ENCODE data around the gene DYSF.

Gene DYSF

DNA sequence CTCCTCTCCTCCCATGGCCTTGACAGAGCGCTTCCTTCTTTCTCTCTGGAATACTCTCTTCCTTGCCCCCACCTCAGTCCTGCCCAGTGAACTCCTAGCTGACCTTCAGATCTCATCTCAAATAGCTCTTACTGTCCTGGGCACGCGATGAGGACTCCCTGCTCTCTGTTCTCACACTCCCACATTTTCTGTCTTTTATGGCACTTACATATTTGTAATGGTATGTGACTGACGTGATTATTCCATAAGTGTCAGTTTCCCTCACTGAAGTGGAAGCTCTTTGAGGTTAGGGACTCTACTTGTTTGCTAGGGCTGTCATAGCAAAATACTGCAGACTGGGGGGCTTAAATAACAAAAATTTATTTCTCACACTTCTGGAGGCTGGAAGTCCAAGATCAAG is 1.7 kb upstream of the DYSF start:
- TF ChIP-seq, protein P1, sequence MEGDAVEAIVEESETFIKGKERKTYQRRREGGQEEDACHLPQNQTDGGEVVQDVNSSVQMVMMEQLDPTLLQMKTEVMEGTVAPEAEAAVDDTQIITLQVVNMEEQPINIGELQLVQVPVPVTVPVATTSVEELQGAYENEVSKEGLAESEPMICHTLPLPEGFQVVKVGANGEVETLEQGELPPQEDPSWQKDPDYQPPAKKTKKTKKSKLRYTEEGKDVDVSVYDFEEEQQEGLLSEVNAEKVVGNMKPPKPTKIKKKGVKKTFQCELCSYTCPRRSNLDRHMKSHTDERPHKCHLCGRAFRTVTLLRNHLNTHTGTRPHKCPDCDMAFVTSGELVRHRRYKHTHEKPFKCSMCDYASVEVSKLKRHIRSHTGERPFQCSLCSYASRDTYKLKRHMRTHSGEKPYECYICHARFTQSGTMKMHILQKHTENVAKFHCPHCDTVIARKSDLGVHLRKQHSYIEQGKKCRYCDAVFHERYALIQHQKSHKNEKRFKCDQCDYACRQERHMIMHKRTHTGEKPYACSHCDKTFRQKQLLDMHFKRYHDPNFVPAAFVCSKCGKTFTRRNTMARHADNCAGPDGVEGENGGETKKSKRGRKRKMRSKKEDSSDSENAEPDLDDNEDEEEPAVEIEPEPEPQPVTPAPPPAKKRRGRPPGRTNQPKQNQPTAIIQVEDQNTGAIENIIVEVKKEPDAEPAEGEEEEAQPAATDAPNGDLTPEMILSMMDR (IDR thresholded peaks at IDR 0.05; ENCODE audit: borderline replicate concordance, control extremely low read depth, extremely low read depth, insufficient read depth, missing control alignments) = no peak
- in situ Hi-C loops (cut with MboI; ENCODE audit: low sequenced_read_pairs, unreplicated experiment) = no loop called here
- DNase-seq (ENCODE audit: low spot score) = no peak

DNA sequence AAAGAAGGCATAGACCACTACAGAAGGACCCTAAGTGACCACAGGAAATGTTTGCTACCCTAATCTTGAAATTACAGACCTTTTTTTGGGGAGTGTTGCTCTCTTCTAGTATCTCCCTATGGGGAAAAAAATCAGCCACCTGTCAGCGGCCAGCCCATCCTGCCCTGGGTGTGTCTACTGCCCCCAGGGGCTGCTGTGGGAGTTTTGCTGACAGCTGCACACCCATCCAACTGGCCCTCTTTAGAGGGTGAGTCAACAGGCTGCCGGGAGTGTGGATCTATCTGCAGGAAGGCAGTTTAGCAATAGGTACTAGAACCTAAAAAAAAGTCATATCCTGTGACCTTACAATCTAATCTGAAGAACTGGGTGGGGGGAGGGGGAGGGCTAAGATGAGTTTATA is 796 bp upstream of the DYSF start:
- in situ Hi-C loops (cut with MboI; ENCODE audit: low sequenced_read_pairs, unreplicated experiment) = no loop called here
- TF ChIP-seq, protein P1 (IDR thresholded peaks at IDR 0.05; ENCODE audit: borderline replicate concordance, control extremely low read depth, extremely low read depth, insufficient read depth, missing control alignments) = no peak
- DNase-seq (ENCODE audit: low spot score) = no peak

DNA sequence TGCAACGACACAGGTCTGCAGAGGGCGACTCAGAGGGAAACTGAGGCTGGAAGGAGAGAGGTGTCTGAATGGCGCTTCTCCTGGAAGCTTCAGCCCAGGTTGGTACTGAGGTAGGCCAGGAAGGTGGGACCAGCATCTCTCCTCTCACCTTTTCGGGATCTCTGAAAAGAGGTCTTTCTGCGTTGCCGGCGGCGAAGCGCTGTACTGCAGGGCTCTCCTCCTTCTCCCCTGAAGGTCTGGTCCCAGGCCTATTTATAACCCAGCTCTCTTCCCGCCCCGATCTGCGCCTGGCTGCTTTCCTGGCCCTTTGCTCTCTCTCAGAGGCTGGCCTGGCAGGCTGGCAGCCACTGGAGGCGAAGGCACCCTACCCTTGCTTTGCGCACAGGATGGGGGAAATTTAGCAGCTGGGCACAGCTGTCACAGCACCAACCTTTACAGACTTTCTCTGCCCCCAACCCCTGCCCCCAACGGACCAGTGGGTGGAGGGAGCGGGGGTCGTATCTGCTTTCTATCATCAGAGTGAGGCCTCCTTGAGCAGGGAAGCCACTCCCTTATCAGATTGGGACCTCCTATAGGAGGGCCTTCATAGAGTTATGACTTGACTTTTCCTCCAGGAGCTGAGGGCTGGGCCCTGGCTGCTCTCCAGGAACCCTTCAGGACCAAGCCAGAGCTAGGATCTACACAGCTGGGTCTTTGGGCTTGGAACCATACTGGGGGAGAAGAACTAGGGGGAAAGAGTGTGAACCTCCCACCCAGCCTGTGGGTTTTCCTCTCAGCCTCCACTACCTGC is 1.1 kb downstream of the DYSF start:
- in situ Hi-C loops (cut with MboI; ENCODE audit: low sequenced_read_pairs, unreplicated experiment) = no loop called here
- TF ChIP-seq, protein P1 (IDR thresholded peaks at IDR 0.05; ENCODE audit: borderline replicate concordance, control extremely low read depth, extremely low read depth, insufficient read depth, missing control alignments) = no peak
- no peak for DNase-seq (ENCODE audit: low spot score)

DNA sequence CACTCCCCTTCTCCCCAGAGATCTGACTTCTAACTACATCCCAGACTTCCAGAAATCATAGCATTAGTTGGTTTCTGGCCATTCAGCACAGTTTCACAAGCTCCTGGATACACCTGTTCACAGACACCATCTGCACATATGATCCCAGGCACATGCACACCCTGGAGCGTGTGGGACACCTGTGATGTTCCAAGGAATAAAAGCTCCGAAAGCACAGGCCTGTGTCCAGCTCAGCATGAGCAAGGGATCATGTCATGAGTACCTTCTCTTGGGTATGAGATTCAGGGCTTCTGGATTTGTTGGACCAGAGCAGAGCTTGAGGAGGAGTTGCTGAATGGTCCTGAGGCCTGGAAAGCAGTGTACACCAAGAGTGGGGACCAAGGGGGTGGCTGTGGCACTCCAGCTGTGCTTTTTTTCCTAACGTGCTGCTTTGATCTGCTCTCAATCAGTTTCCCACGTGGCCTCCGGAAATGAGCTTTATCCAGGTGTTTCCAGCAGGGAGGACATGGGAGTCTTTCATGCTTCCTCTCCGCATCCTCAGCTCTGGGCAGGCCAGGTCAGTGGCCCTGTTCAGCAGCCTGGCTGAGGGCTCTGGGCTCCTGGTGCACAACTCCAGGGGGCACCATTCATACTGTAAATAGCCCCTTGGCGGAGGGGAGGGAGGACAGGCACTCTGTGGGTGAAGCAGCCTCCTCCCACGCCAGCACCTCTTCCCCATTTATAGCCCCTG is 1.8 kb downstream of the DYSF start:
- TF ChIP-seq, protein P1 (IDR thresholded peaks at IDR 0.05; ENCODE audit: borderline replicate concordance, control extremely low read depth, extremely low read depth, insufficient read depth, missing control alignments) = no peak
- DNase-seq (ENCODE audit: low spot score) = no peak
- in situ Hi-C loops (cut with MboI; ENCODE audit: low sequenced_read_pairs, unreplicated experiment) = no loop called here

DNA sequence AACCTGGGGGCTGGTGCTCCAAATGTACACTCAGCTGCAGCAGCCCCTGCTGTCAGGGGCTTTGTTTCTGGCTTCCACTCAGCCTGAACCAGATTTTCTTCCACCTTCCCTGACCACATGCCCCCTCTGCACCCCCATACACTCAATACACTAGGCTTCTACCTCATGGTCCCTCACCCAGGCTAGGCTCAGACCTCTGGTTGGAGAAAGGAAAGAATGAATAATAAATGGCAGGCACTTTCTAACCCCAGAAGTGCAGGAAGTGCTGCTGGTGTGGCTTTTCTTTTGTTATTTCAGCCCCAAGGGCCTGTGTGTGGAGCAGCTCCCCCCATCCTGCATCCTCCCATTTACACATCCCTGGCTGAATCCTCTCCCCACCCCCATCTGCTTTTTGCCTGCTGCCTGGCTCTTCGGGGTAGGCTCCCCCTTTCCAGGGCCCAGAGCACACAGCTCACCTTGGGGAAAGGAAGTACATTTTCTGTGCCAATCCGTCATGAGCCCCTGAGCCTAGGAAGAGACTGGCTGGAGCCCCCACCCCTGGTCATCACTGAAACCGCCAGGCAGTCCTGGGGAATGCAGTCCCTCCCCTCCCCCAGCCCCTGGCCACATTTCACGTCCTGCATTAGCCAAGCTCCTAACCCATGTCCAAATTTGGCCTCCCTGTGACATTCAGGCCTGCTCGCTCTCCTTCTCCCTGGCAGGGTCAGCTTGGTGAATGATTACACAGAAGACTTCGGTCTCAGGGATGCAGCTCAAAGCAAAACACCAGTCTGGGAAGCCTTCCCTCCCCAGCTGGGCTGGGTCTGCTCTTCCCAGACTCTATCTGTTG is 2.6 kb downstream of the DYSF start:
- no peak for DNase-seq (ENCODE audit: low spot score)
- in situ Hi-C loops (cut with MboI; ENCODE audit: low sequenced_read_pairs, unreplicated experiment) = no loop called here
- TF ChIP-seq, protein P1 (IDR thresholded peaks at IDR 0.05; ENCODE audit: borderline replicate concordance, control extremely low read depth, extremely low read depth, insufficient read depth, missing control alignments) = no peak

DNA sequence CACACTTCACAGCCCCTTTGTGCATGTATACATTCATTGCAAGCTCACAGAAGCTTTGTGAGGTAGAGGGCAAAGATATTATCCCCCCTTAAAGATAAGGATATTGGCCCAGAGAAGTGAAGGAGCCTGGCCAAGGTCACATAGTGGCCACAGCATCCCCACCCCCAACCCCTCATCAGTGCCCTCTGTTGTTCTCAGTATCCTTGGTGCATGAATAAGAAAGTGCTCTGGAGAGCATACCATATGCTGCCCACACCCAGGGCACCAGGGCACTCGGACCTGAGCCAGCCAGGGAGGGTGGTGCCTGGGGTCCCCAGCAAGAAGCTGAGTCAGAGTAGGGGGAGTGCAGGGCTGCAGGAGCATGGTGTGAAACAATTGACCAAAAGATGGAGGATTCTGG is 3.3 kb downstream of the DYSF start:
- no peak for DNase-seq (ENCODE audit: low spot score)
- TF ChIP-seq, protein P1 (IDR thresholded peaks at IDR 0.05; ENCODE audit: borderline replicate concordance, control extremely low read depth, extremely low read depth, insufficient read depth, missing control alignments) = no peak
- in situ Hi-C loops (cut with MboI; ENCODE audit: low sequenced_read_pairs, unreplicated experiment) = no loop called here

All from GM13976 (cell line).